GM19397 (cell line): ENCODE results near the gene GKAP1.
"Not testable (repeated sequence)": the region's sequence is repeated elsewhere in the genome, so short reads cannot be mapped to it uniquely, and the experiment has no call there.

ENCODE experiments used
- ATAC-seq: cut with Tn5 transposase; IDR thresholded peaks from one replicate; pipeline ENCODE4 v1.9.1; 2021; ENCODE audit warnings: mild to moderate bottlenecking, moderate library complexity; ENCODE audit not compliant: unreplicated experiment

Gene GKAP1

GRCh38 chr9:83817356-83818278 is at the start of gene GKAP1:
TSS of gene GKAP1 (minus strand) at chr9:83817769. CDS start at chr9:83806517, 11,252 bp downstream.
- ATAC-seq: peak; percentile 87

GRCh38 chr9:83849895-83850294 is 32.3 kb upstream of the GKAP1 start:
- ATAC-seq: not testable (repeated sequence)

- not testable (repeated sequence) for ATAC-seq
Measured at GRCh38 chr9:83837070-83837643, 19.6 kb upstream of the GKAP1 start.

GRCh38 chr9:83830426-83831071 is 13.0 kb upstream of the GKAP1 start:
- ATAC-seq: not testable (repeated sequence)

GRCh38 chr9:83824986-83825623 is 7.5 kb upstream of the GKAP1 start:
- ATAC-seq: not testable (repeated sequence)

- ATAC-seq: not testable (repeated sequence)
Measured at GRCh38 chr9:83817011-83817355, 586 bp downstream of the GKAP1 start.

GRCh38 chr9:83815120-83815519 is 2.4 kb downstream of the GKAP1 start:
- ATAC-seq: not testable (repeated sequence)

GRCh38 chr9:83809213-83809612 is 8.4 kb downstream of the GKAP1 start:
- not testable (repeated sequence) for ATAC-seq

GRCh38 chr9:83804454-83804853 is 13.1 kb downstream of the GKAP1 start:
- ATAC-seq: not testable (repeated sequence)

GRCh38 chr9:83803941-83804340 is 13.6 kb downstream of the GKAP1 start:
- not testable (repeated sequence) for ATAC-seq

GRCh38 chr9:83800236-83801033 is 17.1 kb downstream of the GKAP1 start:
- no peak for ATAC-seq

- no peak for ATAC-seq
Measured at GRCh38 chr9:83794051-83794450, 23.5 kb downstream of the GKAP1 start.

GRCh38 chr9:83792746-83793145 is 24.8 kb downstream of the GKAP1 start:
- no peak for ATAC-seq

- ATAC-seq: no peak
Measured at GRCh38 chr9:83778164-83778563, 39.4 kb downstream of the GKAP1 start.

GRCh38 chr9:83775932-83776331 is 41.6 kb downstream of the GKAP1 start:
- no peak for ATAC-seq

GRCh38 chr9:83772860-83773259 is 44.7 kb downstream of the GKAP1 start:
- no peak for ATAC-seq

- no peak for ATAC-seq
Measured at GRCh38 chr9:83765376-83765775, 52.2 kb downstream of the GKAP1 start.

- ATAC-seq: peak; percentile 68
Measured at GRCh38 chr9:83754383-83754977, 63.1 kb downstream of the GKAP1 start.

GRCh38 chr9:83749706-83750105 is 67.9 kb downstream of the GKAP1 start:
- no peak for ATAC-seq

GRCh38 chr9:83744206-83744605 is 73.4 kb downstream of the GKAP1 start:
- ATAC-seq: no peak
